H9 (cell line): ENCODE measurements around the gene SPINK13. TPM values are rescaled to one million over a fixed set of nuclear protein-coding genes. Genes with fewer than 3 reads are reported as not detected.

Source experiments
- DNase-seq: peaks from one replicate; pipeline ENCODE4 v3.0.0-alpha.2; 2017
- H2AFZ ChIP-seq: one replicate; pipeline ENCODE4 v1.6.1; 2013; ENCODE audit warnings: mild to moderate bottlenecking, low read length, control low read depth, moderate library complexity
- H2AK5ac ChIP-seq: 2 replicates; pipeline ENCODE4 v1.6.1; 2013; ENCODE audit warnings: low read length, control low read depth, mixed read lengths; ENCODE audit not compliant: insufficient read length
- H2BK120ac ChIP-seq: one replicate; pipeline ENCODE4 v1.6.1; 2013; ENCODE audit warnings: low read depth, mild to moderate bottlenecking, low read length, control low read depth, inconsistent platforms; ENCODE audit not compliant: poor library complexity, severe bottlenecking
- H2BK12ac ChIP-seq: 2 replicates; pipeline ENCODE4 v1.6.1; 2013; ENCODE audit warnings: low read length, control low read depth, mixed read lengths, low read depth; ENCODE audit not compliant: insufficient read length
- H2BK15ac ChIP-seq: 2 replicates; pipeline ENCODE4 v1.6.1; 2013; ENCODE audit warnings: low read depth, low read length, control low read depth
- H2BK20ac ChIP-seq: one replicate; pipeline ENCODE4 v1.6.1; 2013; ENCODE audit warnings: low read depth, mild to moderate bottlenecking, low read length, control low read depth, inconsistent platforms; ENCODE audit not compliant: poor library complexity, severe bottlenecking
- H2BK5ac ChIP-seq: 2 replicates; pipeline ENCODE4 v1.6.1; 2013; ENCODE audit warnings: low read length, control low read depth, mixed read lengths; ENCODE audit not compliant: insufficient read length
- H3K14ac ChIP-seq: 2 replicates; pipeline ENCODE4 v1.6.1; 2013; ENCODE audit warnings: low read length, control low read depth; ENCODE audit not compliant: insufficient read depth
- H3K18ac ChIP-seq: 2 replicates; pipeline ENCODE4 v1.6.1; 2013; ENCODE audit warnings: low read depth, mild to moderate bottlenecking, mixed read lengths, low read length, control low read depth; ENCODE audit not compliant: insufficient read length
- H3K23ac ChIP-seq: 2 replicates; pipeline ENCODE4 v1.6.1; 2013; ENCODE audit warnings: low read length, control low read depth, mixed read lengths, low read depth; ENCODE audit not compliant: insufficient read length
- H3K23me2 ChIP-seq: 2 replicates; pipeline ENCODE4 v1.6.1; 2013; ENCODE audit warnings: low read depth, mild to moderate bottlenecking, mixed read lengths, low read length, control low read depth; ENCODE audit not compliant: insufficient read length, poor library complexity, severe bottlenecking
- H3K27ac ChIP-seq: 2 replicates; pipeline ENCODE4 v1.5.1; 2013; ENCODE audit warnings: low read length, control low read depth, mixed read lengths, low read depth; ENCODE audit not compliant: insufficient read length
- H3K27me3 ChIP-seq: 2 replicates; pipeline ENCODE4 v1.6.1; 2013; ENCODE audit warnings: low read length, control low read depth, inconsistent platforms; ENCODE audit not compliant: insufficient read depth
- H3K4ac ChIP-seq: 2 replicates; pipeline ENCODE4 v1.6.1; 2013; ENCODE audit warnings: low read depth, mild to moderate bottlenecking, control low read depth, inconsistent platforms, low read length, moderate library complexity
- H3K4me1 ChIP-seq: 2 replicates; pipeline ENCODE4 v1.6.1; 2013; ENCODE audit warnings: low read length, control low read depth, inconsistent platforms; ENCODE audit not compliant: insufficient read depth
- H3K4me2 ChIP-seq: 2 replicates; pipeline ENCODE4 v1.6.1; 2013; ENCODE audit warnings: low read length, control low read depth, mixed read lengths; ENCODE audit not compliant: insufficient read length, insufficient read depth
- H3K56ac ChIP-seq: 2 replicates; pipeline ENCODE4 v1.6.1; 2013; ENCODE audit warnings: low read depth, mild to moderate bottlenecking, mixed read lengths, low read length, control low read depth; ENCODE audit not compliant: insufficient read length
- H3K79me1 ChIP-seq: 2 replicates; pipeline ENCODE4 v1.6.1; 2013; ENCODE audit warnings: low read depth, mild to moderate bottlenecking, moderate library complexity, low read length, control low read depth, inconsistent platforms; ENCODE audit not compliant: insufficient read depth, poor library complexity, severe bottlenecking
- H3K79me2 ChIP-seq: 2 replicates; pipeline ENCODE4 v1.6.1; 2013; ENCODE audit warnings: low read length, control low read depth, inconsistent platforms; ENCODE audit not compliant: insufficient read depth
- H3K9ac ChIP-seq: 2 replicates; pipeline ENCODE4 v1.6.1; 2013; ENCODE audit warnings: low read length, control low read depth, mixed read lengths; ENCODE audit not compliant: insufficient read length; ENCODE audit errors: extremely low read depth
- H3K9me3 ChIP-seq: one replicate; pipeline ENCODE4 v1.6.1; 2013; ENCODE audit warnings: low read depth, low read length, inconsistent platforms; ENCODE audit not compliant: control insufficient read depth
- H3T11ph ChIP-seq: one replicate; pipeline ENCODE4 v1.6.1; 2013; ENCODE audit warnings: mild to moderate bottlenecking, low read length, control low read depth, inconsistent platforms
- H4K20me1 ChIP-seq: one replicate; pipeline ENCODE4 v1.6.1; 2013; ENCODE audit not compliant: control insufficient read depth, insufficient read length, insufficient read depth
- H4K5ac ChIP-seq: 2 replicates; pipeline ENCODE4 v1.6.1; 2013; ENCODE audit warnings: low read depth, mild to moderate bottlenecking, mixed read lengths, low read length, control low read depth; ENCODE audit not compliant: insufficient read length
- H4K8ac ChIP-seq: replicated peaks from 2 replicates; pipeline ENCODE4 v1.6.1; 2013; ENCODE audit warnings: low read length, control low read depth, mixed read lengths, low read depth; ENCODE audit not compliant: insufficient read length
- H4K91ac ChIP-seq: 2 replicates; pipeline ENCODE4 v1.6.1; 2013; ENCODE audit warnings: low read depth, mild to moderate bottlenecking, moderate library complexity, mixed read lengths, low read length, control low read depth; ENCODE audit not compliant: insufficient read length
- H3K27ac Mint-ChIP-seq, 3 experiments: 2 replicates in 2 of 3; 3 replicates in 1 of 3; pipeline ENCODE4 v1.8.0; 2020 to 2021; ENCODE audit warnings: mixed read lengths in 3 of 3, mild to moderate bottlenecking in 1 of 3, moderate library complexity in 1 of 3
- H3K27me3 Mint-ChIP-seq: 2 replicates; pipeline ENCODE4 v1.8.0; 2021; ENCODE audit warnings: low read depth, mild to moderate bottlenecking, moderate library complexity, mixed read lengths
- H3K36me3 Mint-ChIP-seq, 3 experiments: 2 replicates in 2 of 3; 3 replicates in 1 of 3; pipeline ENCODE4 v1.8.0; 2020 to 2021; ENCODE audit warnings: low read depth in 3 of 3, mixed read lengths in 3 of 3; ENCODE audit not compliant: insufficient read depth in 1 of 3
- H3K4me1 Mint-ChIP-seq, 2 experiments: 2 replicates each; pipeline ENCODE4 v1.8.0; 2020; ENCODE audit warnings: mixed read lengths in 2 of 2
- H3K4me3 Mint-ChIP-seq, 2 experiments: 2 replicates in 1 of 2; 3 replicates in 1 of 2; pipeline ENCODE4 v1.8.0; 2020 to 2021; ENCODE audit warnings: mild to moderate bottlenecking in 2 of 2, mixed read lengths in 2 of 2, moderate library complexity in 1 of 2
- H3K9me3 Mint-ChIP-seq, 2 experiments: 2 replicates in 1 of 2; 3 replicates in 1 of 2; pipeline ENCODE4 v1.8.0; 2020; ENCODE audit warnings: mild to moderate bottlenecking in 2 of 2, mixed read lengths in 2 of 2, moderate library complexity in 1 of 2
- WGBS: extraction: QIAGEN DNeasy Blood & Tissue Kit; methylation state at CpG from one replicate; pipeline ENCODE4 v1.1.7; 2013; ENCODE audit warnings: missing lambda C conversion rate, low lambda C conversion rate, mixed read lengths; ENCODE audit not compliant: insufficient read length; ENCODE audit errors: extremely low coverage; 5-methylcytosine and 5-hydroxymethylcytosine counted together
- total RNA-seq: library from RNA; stranded (reverse); gene quantifications from 2 replicates; pipeline ENCODE4 v1.2.1, GENCODE V29; 2021
- TF ChIP-seq, protein P1 (sequence below): fragments of 200-600 bp; sonication (generic); conservative IDR thresholded peaks from 3 replicates; pipeline ENCODE4 v1.8.0; 2021; ENCODE audit warnings: antibody characterized with exemption, mild to moderate bottlenecking

The SPINK13 gene
- total RNA-seq, 1 experiment from 2014 or later, result not detected

DNA sequence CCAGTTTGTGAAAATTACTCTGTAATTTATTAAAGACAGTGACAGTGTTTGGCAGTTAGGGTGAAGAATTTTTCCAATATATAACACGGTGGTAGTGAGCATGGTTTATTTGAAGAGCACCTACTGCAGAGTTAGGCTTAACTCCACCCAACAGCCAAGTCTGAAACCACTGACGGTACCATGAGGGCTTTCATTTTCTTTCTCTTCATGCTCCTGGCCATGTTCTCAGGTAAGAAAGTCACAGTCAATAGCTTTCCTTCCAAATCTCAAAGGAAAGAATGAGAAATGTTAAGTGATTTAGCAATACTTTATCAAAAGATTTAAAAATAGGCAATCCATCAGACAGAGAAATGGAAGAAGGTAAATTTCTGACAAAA is 30.2 kb upstream of the SPINK13 start, which contains the start of gene MARCOL:
Gene MARCOL, plus strand, starts transcription at position 108 of the 377 bp plus-strand sequence. Its CDS starts 73 bp downstream, at position 181.
- Histone ChIP-seq H2AK5ac (no peak within 1 kb of the TSS), H4K91ac (no peak within 1 kb of the TSS), H3K27ac (no peak within 1 kb of the TSS), H3K56ac (no peak within 1 kb of the TSS), H3K14ac (no peak within 1 kb of the TSS), H2BK120ac (no peak within 1 kb of the TSS), H2BK5ac (no peak within 1 kb of the TSS), H2BK12ac (no peak within 1 kb of the TSS), H3K18ac (no peak within 1 kb of the TSS), H2AFZ (no peak within 1 kb of the TSS), H3K79me1 (no peaks in the 10 kb centered on the region), H4K20me1 (no peaks in the 10 kb centered on the region), H4K8ac (no peak within 1 kb of the TSS), H2BK15ac (no peak within 1 kb of the TSS), H3K9ac (no peak within 1 kb of the TSS), H3K9me3 (no peaks in the 10 kb centered on the region), H3K23ac (no peak within 1 kb of the TSS), H3K4me1 (no peaks in the 10 kb centered on the region), H3K4ac (no peak within 1 kb of the TSS), H3K79me2 (no peaks in the 10 kb centered on the region), H2BK20ac (no peak within 1 kb of the TSS), H3T11ph (no peak within 1 kb of the TSS), H3K4me2 (no peak within 1 kb of the TSS), H3K23me2 (no peaks in the 10 kb centered on the region), H4K5ac (no peak within 1 kb of the TSS), H3K27me3 (no peaks in the 10 kb centered on the region)
- WGBS, result no CpG with 5 or more reads among the region's 2 CpGs
- H3K9me3 Mint-ChIP-seq, result no peaks in the 10 kb centered on the region
- peaks cover 10% of the 10 kb centered on the region for H3K27me3 Mint-ChIP-seq
- no peak within 1 kb of the TSS for H3K4me3 Mint-ChIP-seq
- H3K4me1 Mint-ChIP-seq, result no peaks in the 10 kb centered on the region
- H3K36me3 Mint-ChIP-seq, result no peaks in the 10 kb centered on the region
- TF ChIP-seq, protein P1, sequence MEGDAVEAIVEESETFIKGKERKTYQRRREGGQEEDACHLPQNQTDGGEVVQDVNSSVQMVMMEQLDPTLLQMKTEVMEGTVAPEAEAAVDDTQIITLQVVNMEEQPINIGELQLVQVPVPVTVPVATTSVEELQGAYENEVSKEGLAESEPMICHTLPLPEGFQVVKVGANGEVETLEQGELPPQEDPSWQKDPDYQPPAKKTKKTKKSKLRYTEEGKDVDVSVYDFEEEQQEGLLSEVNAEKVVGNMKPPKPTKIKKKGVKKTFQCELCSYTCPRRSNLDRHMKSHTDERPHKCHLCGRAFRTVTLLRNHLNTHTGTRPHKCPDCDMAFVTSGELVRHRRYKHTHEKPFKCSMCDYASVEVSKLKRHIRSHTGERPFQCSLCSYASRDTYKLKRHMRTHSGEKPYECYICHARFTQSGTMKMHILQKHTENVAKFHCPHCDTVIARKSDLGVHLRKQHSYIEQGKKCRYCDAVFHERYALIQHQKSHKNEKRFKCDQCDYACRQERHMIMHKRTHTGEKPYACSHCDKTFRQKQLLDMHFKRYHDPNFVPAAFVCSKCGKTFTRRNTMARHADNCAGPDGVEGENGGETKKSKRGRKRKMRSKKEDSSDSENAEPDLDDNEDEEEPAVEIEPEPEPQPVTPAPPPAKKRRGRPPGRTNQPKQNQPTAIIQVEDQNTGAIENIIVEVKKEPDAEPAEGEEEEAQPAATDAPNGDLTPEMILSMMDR, result no peak
- H3K27ac Mint-ChIP-seq, result no peak within 1 kb of the TSS
- DNase-seq, result no peak
